Fibroblast of the conjunctiva (primary cell): ENCODE data around the gene PLEKHG5.

Experiments
- DNase-seq: peaks from one replicate; pipeline ENCODE4 v3.0.0-alpha.2; 2010; ENCODE audit warnings: low read depth

The PLEKHG5 gene

DNA sequence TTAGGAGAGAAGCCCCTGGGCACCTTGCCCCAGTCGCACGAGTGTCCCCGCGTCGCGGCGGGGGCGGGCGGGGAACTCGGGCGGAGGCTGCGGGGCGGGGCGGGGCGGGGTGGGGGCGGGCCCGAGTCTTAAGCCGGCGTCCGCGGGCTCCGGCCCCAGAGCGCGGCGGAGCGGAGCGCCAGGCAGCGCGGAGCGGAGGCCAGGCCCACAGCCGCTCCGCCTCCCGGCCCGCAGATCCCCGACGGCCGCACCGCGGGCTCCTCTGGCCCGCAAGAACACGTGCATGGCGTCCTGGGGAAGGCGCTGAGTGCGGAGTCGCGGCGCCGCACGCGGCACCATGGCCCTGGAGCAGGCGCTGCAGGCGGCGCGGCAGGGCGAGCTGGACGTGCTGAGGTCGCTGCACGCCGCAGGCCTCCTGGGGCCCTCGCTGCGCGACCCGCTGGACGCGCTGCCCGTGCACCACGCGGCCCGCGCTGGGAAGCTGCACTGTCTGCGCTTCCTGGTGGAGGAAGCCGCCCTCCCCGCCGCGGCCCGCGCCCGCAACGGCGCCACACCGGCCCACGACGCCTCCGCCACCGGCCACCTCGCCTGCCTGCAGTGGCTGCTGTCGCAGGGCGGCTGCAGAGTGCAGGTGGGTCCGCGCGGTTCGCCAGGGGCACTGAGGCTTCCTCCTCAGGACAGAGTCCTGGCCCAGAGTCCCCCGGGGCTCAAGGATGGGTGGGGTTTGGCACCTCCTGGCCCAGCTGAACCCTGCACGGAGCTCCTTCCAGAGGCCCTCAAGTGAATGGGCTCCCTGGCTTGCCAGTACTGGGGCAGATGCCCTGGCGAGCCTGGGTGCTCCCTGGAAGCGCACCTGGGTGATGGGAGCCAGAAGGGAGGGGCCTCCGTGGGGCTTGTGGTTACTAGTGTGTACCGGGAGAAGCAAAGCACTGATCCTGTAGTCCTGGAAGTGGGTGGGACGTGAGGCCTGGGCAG is 66.6 kb downstream of the PLEKHG5 start, which contains the start of gene ESPN:
ESPN (plus strand) TSS at position 158 of the 975 bp plus-strand sequence; CDS start at position 338, 180 bp downstream.
- DNase-seq = no peak

- DNase-seq = no peak
Observed at GRCh38 chr1:6424000-6424565, 67.4 kb downstream of the PLEKHG5 start.

DNA sequence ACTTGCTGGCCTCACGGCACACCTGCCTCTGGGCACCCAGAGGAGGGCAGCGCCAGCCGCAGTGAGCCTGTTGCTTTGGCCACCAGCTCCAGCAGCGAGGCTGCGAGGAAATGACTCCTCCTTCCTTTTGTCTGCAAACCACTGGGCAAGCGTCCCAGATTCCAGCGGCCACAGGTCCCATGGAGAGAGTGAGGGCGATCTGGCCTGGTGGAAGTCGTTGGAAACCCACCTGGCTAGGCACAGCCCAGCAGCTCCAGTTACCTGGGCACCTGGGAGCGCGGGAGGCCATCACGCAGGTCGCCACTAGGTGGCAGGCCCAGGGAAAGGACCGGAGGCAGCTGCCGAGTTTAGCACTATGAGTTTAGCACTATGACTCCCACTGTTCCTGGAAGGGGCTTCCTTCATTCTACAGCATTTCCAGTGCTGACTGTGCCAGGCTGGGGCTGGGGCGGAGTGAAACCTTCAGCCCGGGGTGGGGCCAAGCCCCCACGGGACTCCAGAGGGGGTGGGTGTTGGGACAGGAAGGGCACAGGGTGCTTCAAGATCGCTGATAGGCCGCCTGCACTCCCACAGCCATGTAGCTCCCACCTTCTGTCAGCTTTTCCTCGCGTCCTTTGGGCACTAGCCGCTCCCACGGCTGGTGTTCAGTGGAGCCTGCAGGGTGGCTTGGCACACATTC is 68.0 kb downstream of the PLEKHG5 start:
- DNase-seq = no peak

GRCh38 chr1:6421266-6421665 is 70.2 kb downstream of the PLEKHG5 start:
- no peak for DNase-seq

DNA sequence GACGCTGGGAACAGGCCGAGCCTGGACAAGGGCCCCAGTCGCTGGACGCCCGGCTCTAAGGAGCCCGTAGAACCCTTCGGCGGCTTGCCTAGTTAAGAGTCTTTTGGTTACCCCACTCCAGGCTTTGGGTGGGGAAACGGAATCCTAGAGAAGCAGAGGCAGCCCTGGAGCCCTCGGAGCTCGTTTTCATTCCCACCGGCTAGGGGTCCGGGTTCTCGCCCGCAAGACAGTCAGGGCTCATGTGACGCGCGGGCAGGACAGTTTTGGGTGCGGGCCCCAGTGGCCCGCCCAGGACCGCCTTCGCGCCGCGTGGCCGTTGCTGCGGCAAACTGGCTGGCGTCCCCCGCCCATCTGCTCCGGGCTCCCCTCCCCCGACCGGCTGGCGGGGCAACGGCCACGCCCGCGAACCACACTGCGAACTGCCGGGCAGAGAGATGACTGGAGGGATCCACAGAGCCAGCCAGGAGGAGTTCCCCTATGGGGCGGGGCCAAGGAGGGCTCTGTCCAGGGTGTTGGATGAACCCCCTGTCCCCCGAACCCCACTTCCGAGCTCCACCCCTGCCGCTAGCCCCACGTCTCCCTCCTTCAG is 70.9 kb downstream of the PLEKHG5 start:
- no peak for DNase-seq

DNA sequence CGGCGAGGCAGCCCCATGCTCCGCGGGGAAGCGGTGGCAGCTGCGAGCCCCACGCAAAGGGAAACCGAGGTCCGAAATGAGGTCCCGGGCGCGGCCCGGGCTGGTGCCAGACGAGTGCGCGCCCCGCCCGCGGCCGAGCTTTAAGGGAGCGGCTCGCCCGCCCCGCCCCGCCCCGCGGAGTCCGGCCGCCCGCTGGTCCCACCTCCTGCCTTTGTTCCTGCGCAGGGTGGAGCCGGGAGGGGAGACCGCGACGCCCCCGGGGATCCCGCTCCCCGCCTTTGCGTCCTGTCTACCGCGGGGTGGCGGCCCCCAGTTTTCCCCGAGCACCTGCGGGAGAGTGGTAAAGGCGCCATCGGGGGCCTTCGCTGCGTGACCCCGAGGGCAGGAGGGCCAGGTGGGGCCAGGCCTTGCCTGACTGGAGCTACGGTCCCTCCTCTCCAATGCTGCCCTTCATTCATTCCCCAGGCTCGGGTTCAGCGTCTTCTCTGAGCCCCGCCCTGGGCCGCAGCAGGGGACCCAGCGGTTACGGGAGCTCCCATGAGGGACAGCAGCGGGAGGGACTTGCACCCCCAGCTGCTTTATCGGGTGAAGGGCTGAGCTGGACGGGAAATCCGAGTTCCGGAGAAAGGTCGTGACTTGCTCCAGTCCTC is 71.5 kb downstream of the PLEKHG5 start, which contains the start of gene HES2:
HES2 (minus strand) TSS at position 116 of the 650 bp plus-strand sequence; CDS start at position 17, 99 bp downstream.
- DNase-seq = no peak

- DNase-seq = no peak
Observed at GRCh38 chr1:6419397-6419803, 72.1 kb downstream of the PLEKHG5 start.

DNA sequence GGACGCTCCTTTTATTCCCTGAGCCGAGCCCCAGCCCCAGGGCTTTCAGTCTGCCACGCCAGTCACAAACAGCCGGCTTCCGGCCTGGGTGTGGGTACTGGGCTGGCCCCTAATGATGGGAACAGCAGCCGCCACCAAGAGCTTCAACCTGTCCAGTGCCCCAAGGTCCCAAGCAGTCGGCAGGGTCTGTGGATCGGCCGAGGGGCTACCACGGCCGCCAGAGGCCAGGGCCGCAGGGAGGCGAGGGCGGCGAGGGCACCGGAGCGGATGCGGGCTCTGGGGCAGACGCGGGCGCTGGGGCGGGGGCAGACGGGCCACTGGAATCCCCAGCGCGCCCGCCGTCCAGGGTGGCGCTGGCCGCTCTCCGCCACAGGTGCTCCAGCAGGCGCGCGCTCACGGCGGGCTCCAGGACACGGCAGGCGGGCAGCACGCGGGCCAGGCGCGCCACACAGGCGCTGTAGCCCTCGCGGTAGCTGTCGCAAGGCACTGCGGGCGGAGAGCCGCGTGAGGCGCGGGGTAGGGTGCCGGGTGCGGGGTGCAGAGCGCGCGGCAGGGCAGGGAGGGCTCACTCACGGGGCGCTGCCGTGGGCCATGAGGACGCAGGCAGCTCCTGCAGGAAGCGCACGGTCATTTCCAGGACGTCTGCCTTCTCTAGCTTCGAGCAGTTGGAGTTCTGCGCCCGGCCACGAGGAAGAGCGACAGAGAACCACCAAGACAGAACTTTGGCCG is 72.6 kb downstream of the PLEKHG5 start:
- DNase-seq = no peak

- no peak for DNase-seq
Observed at GRCh38 chr1:6417961-6418667, 73.4 kb downstream of the PLEKHG5 start.
